Fibroblast of mammary gland (primary cell): ENCODE measurements around the gene MACROH2A1.

Source experiments
- DNase-seq: peaks from one replicate; pipeline ENCODE4 v3.0.0-alpha.2; 2010; ENCODE audit warnings: low read depth
- H3K4me3 ChIP-seq: 2 replicates; pipeline ENCODE4 v1.5.1; 2011; ENCODE audit warnings: low read depth, mild to moderate bottlenecking, low read length, moderate library complexity; ENCODE audit not compliant: control insufficient read depth
- CTCF ChIP-seq: conservative IDR thresholded peaks from 2 replicates; pipeline ENCODE4 v1.5.1; 2011; ENCODE audit warnings: low read depth, low read length, inconsistent platforms; ENCODE audit not compliant: control insufficient read depth, insufficient read depth

The MACROH2A1 gene

GRCh38 chr5:135289651-135290050 lies 109.4 kb downstream of the MACROH2A1 start:
- DNase-seq: no peak
- TF ChIP-seq CTCF: no peak
- no peak overlapping the region for H3K4me3 ChIP-seq

GRCh38 chr5:135287551-135287950 lies 111.5 kb downstream of the MACROH2A1 start:
- no peak for DNase-seq
- TF ChIP-seq CTCF: no peak
- no peak overlapping the region for H3K4me3 ChIP-seq
